ENCODE results near the gene C2CD4B. TPM values are rescaled to one million over a fixed set of nuclear protein-coding genes. Genes with fewer than 3 reads are reported as not detected.

The C2CD4B gene
- total RNA-seq, 1 experiment from 2014 or later = 0.13 TPM

- Histone ChIP-seq H3K27me3 (ENCODE audit: insufficient read depth, low read length) (no peaks in the 10 kb centered on the region), H4K91ac (ENCODE audit: insufficient read length, low read depth, low read length) (no peak overlapping the region), H2AFZ (ENCODE audit: low read length) (no peak overlapping the region), H3K56ac (ENCODE audit: insufficient read length, low read depth, low read length) (no peak overlapping the region), H3T11ph (ENCODE audit: low read length) (no peak overlapping the region), H3K4me1 (ENCODE audit: insufficient read depth, low read length) (no peaks in the 10 kb centered on the region), H3K4me2 (ENCODE audit: insufficient read depth, insufficient read length, low read length) (no peak overlapping the region), H2BK20ac (ENCODE audit: low read depth, low read length, poor library complexity, severe bottlenecking) (no peak overlapping the region), H4K8ac (replicated peaks; ENCODE audit: insufficient read length, low read depth, low read length) (no peak overlapping the region), H3K18ac (ENCODE audit: insufficient read length, low read depth, low read length) (no peak overlapping the region), H3K27ac (ENCODE audit: insufficient read length, low read depth, low read length) (no peak overlapping the region), H3K4ac (ENCODE audit: low read depth, low read length) (no peak overlapping the region), H4K5ac (ENCODE audit: insufficient read length, low read depth, low read length) (no peak overlapping the region), H3K23me2 (ENCODE audit: insufficient read length, low read depth, low read length, poor library complexity, severe bottlenecking) (no peaks in the 10 kb centered on the region), H3K9me3 (ENCODE audit: control insufficient read depth, low read depth, low read length) (no peaks in the 10 kb centered on the region), H2BK15ac (ENCODE audit: low read depth, low read length) (no peak overlapping the region), H3K79me2 (ENCODE audit: insufficient read depth, low read length) (no peaks in the 10 kb centered on the region), H3K14ac (ENCODE audit: insufficient read depth, low read length) (no peak overlapping the region), H3K79me1 (ENCODE audit: insufficient read depth, low read depth, low read length, poor library complexity, severe bottlenecking) (no peaks in the 10 kb centered on the region), H2BK5ac (ENCODE audit: insufficient read length, low read length) (no peak overlapping the region), H4K20me1 (ENCODE audit: control insufficient read depth, insufficient read depth, insufficient read length) (no peaks in the 10 kb centered on the region), H2BK12ac (ENCODE audit: insufficient read length, low read depth, low read length) (no peak overlapping the region), H2AK5ac (ENCODE audit: insufficient read length, low read length) (no peak overlapping the region), H3K9ac (ENCODE audit: extremely low read depth, insufficient read length, low read length) (no peak overlapping the region), H2BK120ac (ENCODE audit: low read depth, low read length, poor library complexity, severe bottlenecking) (no peak overlapping the region), H3K23ac (ENCODE audit: insufficient read length, low read depth, low read length) (no peak overlapping the region)
- no peaks in the 10 kb centered on the region for H3K4me1 Mint-ChIP-seq
- no peaks in the 10 kb centered on the region for H3K27me3 Mint-ChIP-seq (ENCODE audit: low read depth)
- H3K36me3 Mint-ChIP-seq (ENCODE audit: insufficient read depth in 1 of 3, low read depth in 3 of 3) = peaks cover 0 to 5% (median 2%) of the 10 kb centered on the region in 3 experiments; a peak in 2 of 7 replicates
- H3K27ac Mint-ChIP-seq = no peak overlapping the region
- no peak for DNase-seq
- TF ChIP-seq CTCF (conservative IDR thresholded peaks at IDR 0.05) = no peak
- H3K4me3 Mint-ChIP-seq = no peak overlapping the region
- H3K9me3 Mint-ChIP-seq = peaks cover 2 to 13% of the 10 kb centered on the region in 2 experiments
Observed at GRCh38 chr15:62183130-62183529, 18.0 kb upstream of the C2CD4B start.
